NCI-H1930 (cell line): ENCODE results near the gene TGM2.

ENCODE experiments used
- DNase-seq, 2 experiments: peaks; one replicate each; lab custom pipeline; 2025; lab: John Stamatoyannopoulos, UW

TGM2 gene

GRCh38 chr20:38161412-38161774 lies 3.7 kb downstream of the TGM2 start:
- DNase-seq = no peak

- DNase-seq = no peak
Observed at GRCh38 chr20:38159957-38160756, 4.9 kb downstream of the TGM2 start.

GRCh38 chr20:38159566-38159956 lies 5.5 kb downstream of the TGM2 start:
- no peak for DNase-seq

- no peak for DNase-seq
Observed at GRCh38 chr20:38158701-38159351, 6.2 kb downstream of the TGM2 start.

DNA sequence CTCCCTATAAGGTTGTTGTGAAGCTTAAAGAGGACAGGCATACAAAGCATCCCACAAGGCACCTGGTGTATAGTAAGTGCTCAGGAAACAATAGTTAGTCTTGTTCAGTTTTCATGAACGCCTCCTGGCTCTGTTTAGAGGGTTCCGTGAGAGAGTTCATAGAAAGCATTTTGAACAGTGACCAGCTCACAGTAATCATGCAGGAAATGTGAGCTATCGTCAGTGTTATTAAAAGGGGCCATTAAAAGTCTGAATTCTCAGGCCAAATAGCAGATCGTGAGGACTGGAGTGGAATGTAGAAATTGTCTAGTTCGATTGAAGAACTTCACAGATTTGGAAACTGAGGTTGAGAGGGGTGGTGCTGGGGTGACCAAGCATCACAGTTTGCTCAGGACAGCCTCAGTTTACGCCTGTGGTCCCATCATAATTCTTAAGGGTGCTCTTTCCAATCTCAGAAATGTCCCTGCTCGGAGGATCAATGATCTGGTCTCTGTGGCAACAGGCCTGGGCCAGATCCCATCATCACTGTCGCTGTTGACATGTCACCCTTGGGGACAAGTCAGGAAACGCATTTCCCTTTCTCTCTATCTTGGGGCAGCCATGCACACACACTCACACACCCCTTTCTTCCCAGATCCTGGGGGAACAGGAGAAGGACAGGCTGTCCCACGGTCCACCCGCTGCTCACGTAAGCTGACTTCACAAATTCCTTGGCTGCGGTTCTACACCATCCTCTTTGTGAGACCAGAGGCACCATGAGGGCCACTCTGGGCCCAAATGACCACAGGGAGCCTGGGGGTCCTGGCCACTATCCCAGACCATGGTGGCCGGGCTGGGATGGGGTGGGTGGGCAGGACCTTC lies 7.2 kb downstream of the TGM2 start:
- DNase-seq = no peak

DNA sequence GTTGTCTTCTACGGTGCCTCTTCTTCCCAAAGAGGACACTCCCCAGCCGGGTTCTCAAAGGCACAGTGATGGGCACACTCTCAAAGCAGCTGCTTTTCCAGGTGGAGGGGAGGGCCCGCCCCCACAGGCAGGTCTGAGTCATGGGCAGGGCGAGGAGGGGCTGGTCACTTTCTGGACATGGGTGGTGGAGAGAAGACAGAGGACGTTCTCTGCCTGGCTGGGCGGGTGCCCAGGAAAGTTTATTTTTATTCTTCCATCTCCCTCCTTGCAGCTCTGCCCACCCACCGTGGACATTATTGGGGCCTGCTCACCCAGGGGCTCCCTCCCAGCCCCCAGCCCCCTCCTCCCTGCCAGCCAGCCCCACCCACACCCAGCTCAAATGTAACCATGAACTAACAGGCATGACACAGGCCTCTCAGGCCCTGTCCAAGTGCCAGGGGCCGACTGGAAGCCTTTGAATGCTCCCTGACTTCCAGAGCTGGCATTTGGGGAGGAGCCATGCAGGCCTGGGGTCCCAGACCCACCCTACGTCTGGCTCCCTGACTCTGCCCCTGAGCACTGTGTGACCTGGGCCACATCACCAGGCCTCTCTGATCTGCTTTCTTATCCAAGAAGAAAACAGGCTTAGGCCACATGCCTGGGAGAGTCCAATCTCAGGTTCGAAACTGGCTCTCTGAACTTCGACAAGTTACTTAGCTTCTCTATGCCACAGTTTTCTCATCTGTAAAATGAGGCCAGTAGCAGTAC lies 8.0 kb downstream of the TGM2 start:
- no peak for DNase-seq

GRCh38 chr20:38156280-38156679 lies 8.8 kb downstream of the TGM2 start:
- no peak for DNase-seq

DNA sequence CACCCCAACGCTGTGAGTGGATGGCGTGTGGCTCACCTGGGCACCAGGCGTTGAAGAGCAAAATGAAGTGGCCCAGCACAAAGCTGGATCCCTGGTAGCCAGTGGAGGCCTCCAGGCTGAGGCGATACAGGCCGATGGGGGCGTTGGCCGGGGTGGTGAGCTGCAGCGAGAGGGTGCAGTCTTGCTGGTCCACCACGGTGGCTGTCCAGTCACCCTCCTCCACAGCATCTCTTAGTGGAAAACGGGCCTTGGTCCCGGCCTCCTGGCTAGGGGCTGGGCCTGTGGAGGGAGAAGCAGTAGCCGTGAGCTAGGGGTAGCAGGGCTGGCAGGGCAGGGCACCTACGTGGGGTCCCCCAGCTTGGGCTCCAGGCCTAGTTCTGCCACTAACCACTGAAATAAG lies 9.3 kb downstream of the TGM2 start:
- no peak for DNase-seq

DNA sequence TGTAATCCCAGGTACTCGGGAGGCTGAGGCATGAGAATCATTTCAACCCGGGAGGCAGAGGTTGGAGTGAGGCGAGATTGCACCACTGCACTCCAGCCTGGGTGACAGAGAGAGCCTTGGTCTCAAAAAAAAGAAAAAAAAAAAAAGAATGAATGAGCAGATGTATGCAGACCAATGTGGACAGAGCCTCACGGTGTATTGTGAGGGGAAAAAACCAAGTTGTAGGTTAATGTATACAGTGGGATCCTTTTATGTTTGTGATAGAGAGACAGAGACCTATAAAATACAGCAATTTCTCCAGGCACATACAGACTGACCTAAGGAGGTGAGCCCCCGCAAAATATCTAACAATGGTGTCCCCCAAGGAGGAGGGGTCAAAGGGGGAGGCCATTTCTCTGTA lies 11.7 kb downstream of the TGM2 start:
- no peak for DNase-seq

DNA sequence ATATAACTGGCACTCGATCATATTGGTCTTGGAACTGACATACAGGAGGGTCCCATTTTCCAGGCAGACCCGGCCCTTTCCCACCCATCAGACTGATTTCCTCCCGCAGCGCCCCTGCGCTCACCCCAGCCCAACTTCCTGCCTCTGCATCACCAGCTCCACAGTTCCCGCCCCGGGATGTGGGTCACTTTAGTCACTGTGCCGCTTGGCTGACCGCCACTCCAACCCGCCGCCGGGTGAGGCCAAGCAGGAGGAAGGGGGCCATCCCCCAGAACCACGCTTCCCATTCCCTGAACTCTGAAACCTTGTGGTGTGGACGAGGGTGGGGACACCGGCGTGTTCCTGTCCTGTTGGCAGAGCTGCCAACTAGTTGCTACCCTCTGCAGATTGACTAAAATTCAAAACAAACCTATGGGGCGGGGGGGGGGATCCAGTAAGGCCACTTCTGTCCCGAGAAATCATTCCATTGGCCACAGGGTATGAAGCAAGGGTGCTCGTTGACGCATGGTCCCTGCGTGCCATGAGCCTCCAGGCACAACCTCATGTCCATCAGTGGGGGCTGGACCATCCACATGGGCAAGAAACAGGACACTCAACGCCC lies 12.3 kb downstream of the TGM2 start:
- DNase-seq = no peak

GRCh38 chr20:38152175-38152620 lies 12.9 kb downstream of the TGM2 start:
- DNase-seq = no peak

GRCh38 chr20:38151455-38151854 lies 13.6 kb downstream of the TGM2 start:
- DNase-seq = no peak

- no peak for DNase-seq
Observed at GRCh38 chr20:38150335-38151170, 14.5 kb downstream of the TGM2 start.

DNA sequence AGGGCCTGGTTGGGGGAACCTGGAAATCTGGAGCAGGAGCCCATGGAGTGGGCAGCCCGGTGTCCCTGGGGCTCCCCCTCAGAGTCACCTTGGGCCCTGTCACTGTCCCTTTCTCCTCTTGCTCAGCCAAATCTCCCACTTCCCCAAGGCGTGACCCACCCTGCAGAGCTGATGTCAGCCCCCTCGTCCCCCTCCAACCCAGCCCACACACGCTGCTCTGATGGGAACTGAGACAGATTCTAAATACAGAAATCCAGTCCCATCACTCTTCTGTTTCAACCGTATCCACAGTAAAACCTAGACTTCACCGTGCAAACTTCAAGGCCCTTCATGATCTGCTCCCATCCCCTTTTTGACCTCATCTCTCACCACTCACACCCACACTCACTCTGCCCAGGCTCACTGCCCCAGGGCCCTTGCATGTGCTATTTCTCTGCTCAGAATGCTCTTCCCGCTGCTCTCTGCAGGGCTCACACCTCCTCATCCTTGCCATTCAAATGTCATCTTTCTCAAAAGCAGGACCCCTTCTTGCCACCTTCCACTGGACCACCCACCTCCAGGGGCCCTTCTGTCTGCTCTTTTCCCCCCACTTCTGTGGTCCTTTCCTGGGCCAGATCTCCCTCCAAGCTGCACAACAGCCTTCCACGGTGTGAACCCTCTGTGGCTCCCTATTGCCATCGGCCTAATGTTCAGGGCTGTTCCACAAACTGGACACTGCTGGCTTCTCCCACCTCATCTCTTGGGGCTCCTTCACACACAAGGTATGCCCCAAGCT lies 16.6 kb downstream of the TGM2 start:
- no peak for DNase-seq

GRCh38 chr20:38147751-38148150 lies 17.3 kb downstream of the TGM2 start:
- DNase-seq = no peak

DNA sequence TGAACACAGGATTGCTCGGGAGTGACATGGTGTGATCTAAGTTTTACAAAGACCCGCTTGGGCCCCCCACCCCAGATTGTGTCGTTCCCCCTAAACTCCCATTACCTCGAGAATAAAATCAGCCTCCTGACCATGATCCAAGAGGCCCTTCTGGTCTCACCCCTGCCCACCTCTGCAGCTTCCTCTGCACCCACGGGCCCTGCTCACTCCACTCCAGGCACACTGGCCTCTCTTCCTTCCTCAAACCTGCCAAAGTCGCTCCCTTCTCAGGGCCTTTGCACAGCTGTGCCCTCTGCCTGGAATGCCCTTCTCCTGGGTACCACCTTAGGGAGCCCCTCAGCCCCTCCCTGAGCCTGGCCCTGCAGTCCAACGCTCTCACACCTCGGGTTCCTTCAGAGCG lies 17.9 kb downstream of the TGM2 start:
- DNase-seq = no peak

DNA sequence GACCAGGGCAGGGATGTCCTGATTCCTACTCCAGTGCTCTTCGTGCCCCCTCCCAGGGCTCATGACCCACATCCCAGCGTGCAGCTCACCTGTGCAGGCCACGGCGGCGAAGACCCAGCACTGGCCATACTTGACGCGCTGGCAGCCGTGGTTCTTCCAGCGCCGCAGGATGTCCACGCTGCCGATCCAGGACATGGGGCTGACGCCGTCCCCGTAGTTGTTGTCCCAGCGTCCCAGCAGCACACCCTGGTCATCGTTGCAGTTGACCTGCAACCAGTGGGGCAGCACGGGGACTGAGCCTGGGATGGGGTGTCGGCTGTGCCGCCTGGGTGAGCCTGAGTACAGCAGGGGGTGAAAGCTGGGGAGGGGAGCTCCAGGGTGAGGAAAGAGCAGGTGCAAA lies 18.4 kb downstream of the TGM2 start:
- DNase-seq = no peak

GRCh38 chr20:38146156-38146555 lies 18.9 kb downstream of the TGM2 start:
- DNase-seq = no peak

- no peak for DNase-seq
Observed at GRCh38 chr20:38145729-38146075, 19.4 kb downstream of the TGM2 start.
